Activated naive CD4-positive, alpha-beta T cell treated with anti-CD3 and anti-CD28 coated beads, Interleukin-2, amount 10 ng/mL, durations not matched to agents 7 days and 5 days (primary cell): ENCODE measurements around the gene CACNA2D1.

Source experiments
- CTCF ChIA-PET: fragments of 350-600 bp; sonication (Branson Sonifier 250); formaldehyde crosslinking; loops from one replicate; lab custom pipeline; 2021; ENCODE audit warnings: antibody characterized with exemption; lab: Charles Lee
- DNase-seq: peaks from one replicate; pipeline ENCODE4 v3.0.0-alpha.2; 2020
- H3K27ac Mint-ChIP-seq: one replicate; pipeline ENCODE4 v1.8.0; 2021; ENCODE audit warnings: mild to moderate bottlenecking, moderate library complexity, mixed read lengths
- H3K27me3 Mint-ChIP-seq: one replicate; pipeline ENCODE4 v1.8.0; 2021; ENCODE audit warnings: mild to moderate bottlenecking, mixed read lengths
- H3K36me3 Mint-ChIP-seq: one replicate; pipeline ENCODE4 v1.8.0; 2021; ENCODE audit warnings: mixed read lengths
- H3K4me1 Mint-ChIP-seq: one replicate; pipeline ENCODE4 v1.8.0; 2021; ENCODE audit warnings: mixed read lengths
- H3K4me3 Mint-ChIP-seq: one replicate; pipeline ENCODE4 v1.8.0; 2021; ENCODE audit warnings: mild to moderate bottlenecking, moderate library complexity, mixed read lengths
- H3K9me3 Mint-ChIP-seq: one replicate; pipeline ENCODE4 v1.8.0; 2021; ENCODE audit warnings: mixed read lengths

The CACNA2D1 gene

DNA sequence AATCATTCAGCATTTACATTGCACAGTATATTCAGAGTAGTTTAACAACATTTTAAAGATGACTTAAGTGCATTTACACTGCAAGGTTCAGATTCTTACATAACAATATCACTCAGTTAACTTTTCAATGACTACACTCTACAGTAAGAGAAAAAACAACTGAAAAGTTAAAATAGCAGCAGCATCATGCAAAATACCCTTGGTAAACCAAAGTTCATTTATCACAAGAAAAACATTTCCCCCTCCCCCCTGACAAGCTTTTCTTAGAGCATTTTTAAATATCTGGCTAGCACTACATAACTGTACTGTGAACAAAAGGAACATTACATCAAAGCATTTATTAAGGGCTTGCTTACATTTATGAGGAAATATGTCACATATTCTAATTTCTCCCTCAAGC, 494.3 kb downstream of the CACNA2D1 start:
- Mint-ChIP-seq H3K9me3 (peaks cover 3% of the 10 kb centered on the region), H3K36me3 (no peaks in the 10 kb centered on the region), H3K4me3 (no peak overlapping the region), H3K4me1 (no peaks in the 10 kb centered on the region), H3K27me3 (no peaks in the 10 kb centered on the region), H3K27ac (no peak overlapping the region)
- DNase-seq = no peak
- CTCF ChIA-PET = no interaction called here

DNA sequence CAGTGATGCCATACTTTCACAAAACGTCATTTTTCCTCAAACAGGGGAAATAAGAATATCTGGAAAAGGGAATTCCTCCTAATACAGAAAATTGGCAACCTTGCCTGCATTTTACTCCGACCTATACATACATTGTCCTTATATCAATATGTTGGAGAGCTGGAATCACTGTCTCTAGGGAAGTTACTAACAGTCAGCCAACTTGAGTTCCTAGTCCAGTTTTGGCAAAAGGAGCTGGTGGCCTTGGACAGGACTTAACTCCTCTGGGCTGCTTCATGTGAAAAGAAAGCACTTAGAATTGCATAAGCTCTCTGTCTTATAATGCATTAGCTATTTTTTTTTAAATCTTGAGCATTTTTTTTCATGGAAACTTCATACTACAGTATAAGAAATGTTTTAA, 499.5 kb downstream of the CACNA2D1 start:
- H3K4me3 Mint-ChIP-seq = no peak overlapping the region
- no peak for DNase-seq

DNA sequence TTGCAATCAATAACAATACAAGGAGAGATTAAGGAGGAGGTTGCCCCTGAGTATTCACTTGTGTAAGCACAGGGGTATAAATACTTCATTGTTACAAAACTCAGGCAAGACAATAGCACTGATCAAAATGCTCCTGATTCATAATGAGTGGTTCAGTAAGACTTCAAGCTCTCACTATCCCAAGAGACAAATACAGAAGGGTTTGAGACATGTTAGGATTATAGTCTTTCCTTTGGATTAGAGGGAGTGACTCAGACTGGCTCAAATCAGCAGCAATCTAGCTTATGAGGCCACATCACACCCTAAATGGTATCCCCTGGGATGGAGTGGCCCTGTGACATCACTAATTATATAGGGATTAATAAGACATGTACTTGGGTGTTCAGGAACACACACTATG, 506.5 kb downstream of the CACNA2D1 start:
- Mint-ChIP-seq H3K9me3 (no peaks in the 10 kb centered on the region), H3K27me3 (no peaks in the 10 kb centered on the region), H3K27ac (no peak overlapping the region), H3K4me1 (no peaks in the 10 kb centered on the region), H3K4me3 (no peak overlapping the region), H3K36me3 (no peaks in the 10 kb centered on the region)
- CTCF ChIA-PET = no interaction called here
- DNase-seq = no peak

More for the DNA sequence above, 499.5 kb downstream of the CACNA2D1 start:
- Mint-ChIP-seq H3K36me3 (no peaks in the 10 kb centered on the region), H3K9me3 (peaks cover 3% of the 10 kb centered on the region), H3K27me3 (no peaks in the 10 kb centered on the region), H3K27ac (no peak overlapping the region), H3K4me1 (no peaks in the 10 kb centered on the region)
- CTCF ChIA-PET = no interaction called here

DNA sequence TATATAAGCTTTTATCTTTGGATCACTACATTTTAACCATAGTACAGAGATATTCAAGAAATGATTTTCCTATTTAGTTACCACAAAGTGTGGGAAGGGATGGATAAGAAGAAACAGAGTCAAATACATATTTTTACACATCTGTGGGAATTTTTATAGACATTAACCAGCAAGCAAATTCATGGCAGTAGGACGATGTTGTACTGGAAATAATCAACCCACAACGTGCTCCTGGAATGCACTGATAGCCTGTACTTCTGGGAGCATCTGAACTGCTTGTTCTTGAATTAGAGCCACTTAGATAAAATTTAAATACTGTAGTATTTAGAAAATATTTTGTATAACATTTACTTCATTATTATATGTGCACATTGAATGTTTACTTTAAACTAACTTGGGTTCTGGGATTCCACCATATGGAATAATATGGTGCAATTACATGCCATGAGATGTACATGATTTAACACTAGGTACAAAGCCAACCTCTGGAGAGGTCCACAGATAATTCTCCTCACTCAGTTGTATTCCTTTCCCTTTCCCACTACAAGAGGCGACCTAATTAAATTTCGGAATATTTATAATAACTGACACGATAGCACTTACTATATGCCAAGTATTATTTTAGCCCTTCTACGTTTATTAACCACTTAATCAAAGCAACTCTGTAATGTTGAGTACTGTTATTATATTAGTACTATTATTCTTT, 508.8 kb downstream of the CACNA2D1 start:
- Mint-ChIP-seq H3K36me3 (no peaks in the 10 kb centered on the region), H3K27ac (no peak overlapping the region), H3K4me1 (no peaks in the 10 kb centered on the region), H3K9me3 (no peaks in the 10 kb centered on the region), H3K27me3 (no peaks in the 10 kb centered on the region), H3K4me3 (no peak overlapping the region)
- no peak for DNase-seq
- CTCF ChIA-PET = no interaction called here

DNA sequence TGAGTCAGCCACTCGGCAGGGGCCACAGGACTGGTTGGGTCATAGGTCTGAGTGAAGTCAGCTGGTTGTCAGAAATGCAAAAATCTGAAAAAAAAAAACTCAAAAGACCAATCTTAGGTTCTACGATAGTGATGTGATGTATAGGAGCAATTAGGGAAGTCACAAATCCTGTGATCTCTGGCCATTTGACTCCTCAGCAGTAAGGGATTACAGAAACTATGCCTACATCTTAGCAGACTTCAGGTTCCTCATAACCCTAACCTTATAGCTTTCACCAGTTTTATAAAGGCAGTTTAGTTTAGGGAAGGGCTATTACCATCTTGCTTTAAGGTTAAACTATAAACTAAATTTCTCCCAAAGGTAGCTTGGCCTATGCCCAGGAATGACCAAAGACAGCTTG, 510.6 kb downstream of the CACNA2D1 start:
- Mint-ChIP-seq H3K9me3 (no peaks in the 10 kb centered on the region), H3K4me3 (no peak overlapping the region), H3K4me1 (no peaks in the 10 kb centered on the region), H3K27me3 (no peaks in the 10 kb centered on the region), H3K36me3 (no peaks in the 10 kb centered on the region), H3K27ac (no peak overlapping the region)
- DNase-seq = no peak
- CTCF ChIA-PET = no interaction called here

DNA sequence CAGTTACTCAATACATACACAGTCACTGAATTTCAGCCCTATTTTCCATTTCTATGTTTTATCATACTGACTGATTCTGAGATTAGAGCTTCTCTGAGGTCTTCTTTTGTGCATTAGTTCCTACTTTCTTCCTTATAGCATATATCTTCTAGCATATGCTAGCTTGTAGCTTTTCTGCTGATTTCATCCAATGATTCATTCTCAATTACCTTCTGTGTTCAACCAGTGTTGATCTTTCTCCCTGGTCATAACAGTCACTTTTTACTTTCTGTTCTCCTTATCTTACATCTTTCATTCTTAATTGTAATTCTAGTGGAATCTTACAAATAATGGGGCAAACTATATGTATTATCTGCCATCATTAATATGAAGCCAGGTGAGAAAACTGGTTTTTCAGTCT, 514.2 kb downstream of the CACNA2D1 start:
- Mint-ChIP-seq H3K4me3 (no peak overlapping the region), H3K9me3 (no peaks in the 10 kb centered on the region), H3K27me3 (no peaks in the 10 kb centered on the region), H3K36me3 (no peaks in the 10 kb centered on the region), H3K4me1 (no peaks in the 10 kb centered on the region), H3K27ac (no peak overlapping the region)
- CTCF ChIA-PET = no interaction called here
- DNase-seq = no peak

DNA sequence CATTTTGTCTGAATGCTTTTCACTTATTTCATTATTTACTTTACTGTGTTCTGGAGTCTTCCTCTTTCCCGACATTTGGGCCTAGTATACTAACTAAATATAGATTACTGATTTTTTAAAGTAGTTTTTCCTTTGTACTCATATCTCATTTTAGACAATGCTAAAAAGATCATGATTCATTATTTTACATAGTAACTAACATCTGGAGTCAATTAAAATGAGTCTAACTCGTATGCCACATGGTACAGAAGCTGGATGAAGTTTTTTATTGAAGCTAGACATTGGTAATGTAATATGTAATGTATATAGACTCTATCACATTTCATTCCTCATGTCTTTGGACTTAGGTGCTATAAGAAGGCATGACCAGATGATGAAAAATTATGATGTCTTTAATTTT, 517.4 kb downstream of the CACNA2D1 start:
- peaks cover 4% of the 10 kb centered on the region for H3K9me3 Mint-ChIP-seq
- no peaks in the 10 kb centered on the region for H3K27me3 Mint-ChIP-seq
- CTCF ChIA-PET = no interaction called here
- no peak overlapping the region for H3K27ac Mint-ChIP-seq
- DNase-seq = no peak
- H3K4me1 Mint-ChIP-seq = no peaks in the 10 kb centered on the region
- H3K36me3 Mint-ChIP-seq = no peaks in the 10 kb centered on the region
- no peak overlapping the region for H3K4me3 Mint-ChIP-seq

DNA sequence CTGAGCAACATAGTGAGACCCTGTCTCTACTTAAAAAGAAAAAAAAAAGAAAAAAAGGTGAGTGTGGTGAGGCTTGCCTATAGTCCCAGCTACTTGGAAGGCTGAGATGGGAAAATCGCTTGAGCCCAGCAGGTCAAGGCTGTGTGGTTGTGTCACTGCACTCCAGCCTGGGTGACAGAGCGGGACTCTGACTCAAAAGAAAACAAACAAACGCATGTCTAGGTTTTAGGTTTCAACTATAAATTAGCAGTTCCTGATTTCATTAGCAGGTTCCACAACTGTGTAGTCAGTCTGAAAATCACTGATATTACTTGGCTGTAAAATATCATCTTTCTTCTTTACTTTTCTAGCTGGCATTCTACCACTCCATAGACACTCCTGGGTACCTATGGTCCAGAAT, 518.0 kb downstream of the CACNA2D1 start:
- Mint-ChIP-seq H3K27me3 (no peaks in the 10 kb centered on the region), H3K4me3 (no peak overlapping the region), H3K4me1 (no peaks in the 10 kb centered on the region), H3K9me3 (peaks cover 4% of the 10 kb centered on the region), H3K36me3 (no peaks in the 10 kb centered on the region), H3K27ac (no peak overlapping the region)
- CTCF ChIA-PET = no interaction called here
- no peak for DNase-seq

DNA sequence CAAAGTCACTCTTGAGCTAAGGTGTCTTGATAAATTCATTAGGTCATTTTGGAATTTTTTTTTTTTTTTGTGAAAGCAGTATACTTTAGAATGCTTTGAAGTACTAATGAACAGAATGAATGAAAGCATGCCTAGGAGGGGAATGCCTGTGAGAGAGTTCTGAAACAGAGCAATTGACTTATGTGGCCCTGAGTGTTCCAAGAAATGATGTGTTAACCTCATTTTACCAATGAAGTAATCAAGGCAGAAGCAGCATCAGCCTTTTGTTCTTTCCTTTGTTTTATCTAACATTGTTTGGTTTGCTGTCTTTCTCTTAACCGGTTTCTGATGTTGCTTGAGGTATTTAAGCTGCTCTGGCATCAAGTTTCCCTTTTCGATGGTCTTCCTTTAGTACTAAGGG, 519.1 kb downstream of the CACNA2D1 start:
- Mint-ChIP-seq H3K4me3 (no peak overlapping the region), H3K9me3 (peaks cover 4% of the 10 kb centered on the region), H3K36me3 (no peaks in the 10 kb centered on the region), H3K27ac (no peak overlapping the region), H3K4me1 (no peaks in the 10 kb centered on the region), H3K27me3 (no peaks in the 10 kb centered on the region)
- no peak for DNase-seq
- CTCF ChIA-PET = no interaction called here

DNA sequence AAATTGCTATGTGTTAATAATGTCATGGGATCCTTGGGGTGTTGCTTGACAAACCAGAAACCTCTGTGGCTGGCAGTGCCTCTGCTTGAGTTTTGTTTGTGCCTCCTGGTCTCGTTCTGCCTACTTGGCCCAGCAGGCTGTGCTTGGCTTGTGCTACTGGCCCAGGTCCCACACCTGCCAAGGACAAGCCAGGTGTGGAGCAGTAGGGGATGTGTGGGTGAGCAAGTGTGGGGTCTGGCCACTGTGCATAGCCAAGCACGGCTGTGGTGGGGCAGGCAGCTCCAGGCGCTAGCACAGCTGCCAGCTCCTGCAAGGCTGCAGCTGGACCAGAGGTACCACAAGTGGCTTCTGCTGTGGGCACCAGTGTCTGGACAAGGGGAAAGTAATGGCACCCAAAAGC, 524.1 kb downstream of the CACNA2D1 start:
- Mint-ChIP-seq H3K4me3 (no peak overlapping the region), H3K27me3 (no peaks in the 10 kb centered on the region), H3K27ac (no peak overlapping the region), H3K9me3 (peaks cover 8% of the 10 kb centered on the region), H3K4me1 (no peaks in the 10 kb centered on the region), H3K36me3 (no peaks in the 10 kb centered on the region)
- CTCF ChIA-PET = no interaction called here
- no peak for DNase-seq

DNA sequence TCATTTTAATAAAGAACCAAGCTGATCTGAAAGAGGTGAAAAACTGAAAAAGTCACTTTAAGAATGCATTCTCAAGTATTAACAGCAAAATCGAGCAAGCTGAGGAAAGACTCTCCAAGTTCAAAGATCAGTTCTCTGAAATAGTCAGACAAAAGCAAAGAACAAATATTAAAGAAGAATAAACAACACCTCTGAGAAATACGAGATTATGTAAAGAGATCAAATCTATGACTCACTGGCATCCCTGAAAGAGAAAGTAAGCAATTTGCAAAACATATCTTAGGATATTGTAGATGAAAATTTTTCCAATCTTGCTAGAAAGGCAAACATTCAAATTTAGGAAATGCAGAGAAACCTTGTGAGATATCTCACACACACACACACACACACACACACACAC, 535.4 kb downstream of the CACNA2D1 start:
- CTCF ChIA-PET = no interaction called here

DNA sequence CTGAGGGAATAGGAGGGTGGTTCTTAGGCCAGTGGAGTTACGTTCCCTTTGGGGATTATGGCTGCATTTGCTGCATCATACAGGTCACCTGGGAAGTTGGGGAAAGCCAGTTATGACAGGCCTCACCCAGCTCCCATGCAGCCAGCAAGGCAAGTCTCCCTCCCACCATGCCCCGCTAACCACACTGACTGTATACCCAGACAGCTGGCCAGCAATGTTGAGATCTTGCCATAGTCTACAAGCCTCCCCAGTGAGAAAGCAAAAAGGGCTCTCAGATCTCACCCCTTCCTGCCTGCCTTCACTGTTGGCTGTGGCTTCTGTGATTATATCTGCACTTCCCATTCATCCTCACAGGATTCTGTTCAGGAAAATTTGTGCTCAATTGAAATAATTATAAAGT, 540.5 kb downstream of the CACNA2D1 start:
- Mint-ChIP-seq H3K4me1 (no peaks in the 10 kb centered on the region), H3K27ac (no peak overlapping the region), H3K9me3 (peaks cover 11% of the 10 kb centered on the region), H3K27me3 (no peaks in the 10 kb centered on the region), H3K36me3 (no peaks in the 10 kb centered on the region), H3K4me3 (no peak overlapping the region)
- CTCF ChIA-PET = no interaction called here
- no peak for DNase-seq

More for the DNA sequence above, 535.4 kb downstream of the CACNA2D1 start:
- H3K4me3 Mint-ChIP-seq = no peak overlapping the region
- no peaks in the 10 kb centered on the region for H3K9me3 Mint-ChIP-seq
- H3K4me1 Mint-ChIP-seq = no peaks in the 10 kb centered on the region
- H3K27ac Mint-ChIP-seq = no peak overlapping the region
- DNase-seq = no peak
- no peaks in the 10 kb centered on the region for H3K27me3 Mint-ChIP-seq
- no peaks in the 10 kb centered on the region for H3K36me3 Mint-ChIP-seq

DNA sequence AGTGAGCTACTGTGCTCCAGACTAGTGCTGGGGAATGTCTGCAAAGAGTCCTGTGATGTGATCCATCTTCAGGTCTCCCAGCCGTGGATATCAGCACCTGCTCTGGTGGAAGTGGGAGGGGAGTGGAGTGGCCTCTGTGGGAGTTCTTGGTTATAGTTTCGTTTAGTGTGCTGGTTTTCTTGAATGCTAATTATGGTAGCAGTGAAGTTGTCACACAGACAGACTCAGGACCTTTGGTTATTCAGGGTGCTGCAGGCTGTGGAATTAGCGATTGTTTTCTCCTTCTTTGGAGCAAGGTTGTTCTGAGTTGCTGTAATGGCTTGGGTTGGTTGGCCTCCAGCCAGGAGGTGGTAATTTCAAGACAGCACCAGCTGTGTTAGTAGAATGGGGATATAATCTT, 541.0 kb downstream of the CACNA2D1 start:
- Mint-ChIP-seq H3K27me3 (no peaks in the 10 kb centered on the region), H3K9me3 (peaks cover 11% of the 10 kb centered on the region), H3K4me3 (no peak overlapping the region), H3K4me1 (no peaks in the 10 kb centered on the region), H3K27ac (no peak overlapping the region), H3K36me3 (no peaks in the 10 kb centered on the region)
- no peak for DNase-seq
- CTCF ChIA-PET = no interaction called here
